ENCODE measurements around the gene ZCCHC7. TPM values are rescaled to one million over a fixed set of nuclear protein-coding genes. Genes with fewer than 3 reads are reported as not detected.

Gene ZCCHC7
- total and polyA plus RNA-seq, 2 donors (not counting 3 experiments of a cell fraction or from before 2014, with no cell fraction given): 7.4 to 14.8 TPM

DNA sequence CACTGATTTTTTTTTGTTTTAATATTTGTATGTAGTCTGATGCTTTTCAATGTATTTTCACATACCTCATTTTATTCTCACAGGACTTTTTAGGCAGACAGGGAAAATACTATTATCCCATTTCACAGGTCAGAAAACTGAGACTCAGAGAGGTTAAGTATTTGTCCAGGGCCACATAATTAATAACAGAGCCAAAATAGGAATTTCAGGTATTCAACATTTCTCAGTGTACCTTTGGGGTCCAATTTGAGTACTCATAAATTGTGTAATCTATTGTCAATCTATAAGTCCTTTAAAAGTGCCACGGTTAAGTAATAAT lies 181.4 kb downstream of the ZCCHC7 start:
- H2AFZ ChIP-seq (ENCODE audit: low read depth, low read length): no peak overlapping the region
- H3K9ac ChIP-seq (replicated peaks; ENCODE audit: extremely low read depth, insufficient read depth, low read length): no peak overlapping the region
- dilution Hi-C loops (cut with MboI; ENCODE audit: extremely low pct_ligation_motif_present, low sequenced_read_pairs): no loop called here
- H3K27ac ChIP-seq (ENCODE audit: insufficient read depth, low read depth, low read length): no peak overlapping the region
- no peaks in the 10 kb centered on the region for H3K27me3 ChIP-seq (ENCODE audit: control insufficient read depth in 2 of 2, insufficient read depth in 2 of 2, low read length in 2 of 2)
- H3K36me3 ChIP-seq (ENCODE audit: control insufficient read depth in 2 of 2, extremely low read depth in 1 of 2, insufficient read depth in 2 of 2, low read length in 2 of 2): peaks cover 0 to 3% of the 10 kb centered on the region in 2 experiments
- H3K4me1 ChIP-seq (ENCODE audit: control insufficient read depth, extremely low read depth, insufficient read depth, low read length): no peaks in the 10 kb centered on the region
- H4K20me1 ChIP-seq (replicated peaks; ENCODE audit: control insufficient read depth, extremely low read depth, insufficient read depth, low read length): peaks cover 2% of the 10 kb centered on the region
- ChIA-PET CTCF (interaction anchor here (2.9 kb wide), 1 partner anchor 8 kb away, joined by 12 read pairs; no protein-coding TSS in a partner anchor), POLR2A (no interaction called here)
- intact Hi-C loops (cut with micrococcal nuclease): no loop called here
- no peaks in the 10 kb centered on the region for H3K9me1 ChIP-seq (replicated peaks; ENCODE audit: control insufficient read depth, extremely low read depth, insufficient read depth, low read length)
- no peak overlapping the region for H3K4me3 ChIP-seq (replicated peaks in 1 of 3; ENCODE audit: insufficient read depth in 1 of 3, low read depth in 1 of 3, low read length in 3 of 3)
- no TSS peak for BruUV-seq (replicated peaks)
- H3K9me3 ChIP-seq (replicated peaks; ENCODE audit: control insufficient read depth, insufficient read depth, low read length): no peaks in the 10 kb centered on the region
- H3K4me2 ChIP-seq (ENCODE audit: insufficient read depth, low read length): no peak overlapping the region
- TF ChIP-seq POLR2AphosphoS5 (IDR thresholded peaks at IDR 0.05; ENCODE audit: insufficient read depth, low read depth, low read length) (no peak), JUN (IDR thresholded peaks at IDR 0.05; ENCODE audit: borderline replicate concordance, insufficient read depth, insufficient read length, low read depth) (no peak), GATA2 (IDR thresholded peaks at IDR 0.05; ENCODE audit: insufficient read depth, insufficient read length, low read depth, low read length) (no peak), MYC (IDR thresholded peaks at IDR 0.05; ENCODE audit: low read depth, low read length) (no peak), EZH2 (IDR thresholded peaks at IDR 0.05; ENCODE audit: borderline replicate concordance, low read depth, low read length, severe bottlenecking) (no peak)
- TF ChIP-seq, protein P1, sequence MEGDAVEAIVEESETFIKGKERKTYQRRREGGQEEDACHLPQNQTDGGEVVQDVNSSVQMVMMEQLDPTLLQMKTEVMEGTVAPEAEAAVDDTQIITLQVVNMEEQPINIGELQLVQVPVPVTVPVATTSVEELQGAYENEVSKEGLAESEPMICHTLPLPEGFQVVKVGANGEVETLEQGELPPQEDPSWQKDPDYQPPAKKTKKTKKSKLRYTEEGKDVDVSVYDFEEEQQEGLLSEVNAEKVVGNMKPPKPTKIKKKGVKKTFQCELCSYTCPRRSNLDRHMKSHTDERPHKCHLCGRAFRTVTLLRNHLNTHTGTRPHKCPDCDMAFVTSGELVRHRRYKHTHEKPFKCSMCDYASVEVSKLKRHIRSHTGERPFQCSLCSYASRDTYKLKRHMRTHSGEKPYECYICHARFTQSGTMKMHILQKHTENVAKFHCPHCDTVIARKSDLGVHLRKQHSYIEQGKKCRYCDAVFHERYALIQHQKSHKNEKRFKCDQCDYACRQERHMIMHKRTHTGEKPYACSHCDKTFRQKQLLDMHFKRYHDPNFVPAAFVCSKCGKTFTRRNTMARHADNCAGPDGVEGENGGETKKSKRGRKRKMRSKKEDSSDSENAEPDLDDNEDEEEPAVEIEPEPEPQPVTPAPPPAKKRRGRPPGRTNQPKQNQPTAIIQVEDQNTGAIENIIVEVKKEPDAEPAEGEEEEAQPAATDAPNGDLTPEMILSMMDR (IDR thresholded peaks at IDR 0.05; ENCODE audit: extremely low read depth in 1 of 2, insufficient read depth in 1 of 2, low read depth in 1 of 2, low read length in 2 of 2): no peak
- TF ChIP-seq, protein P2, sequence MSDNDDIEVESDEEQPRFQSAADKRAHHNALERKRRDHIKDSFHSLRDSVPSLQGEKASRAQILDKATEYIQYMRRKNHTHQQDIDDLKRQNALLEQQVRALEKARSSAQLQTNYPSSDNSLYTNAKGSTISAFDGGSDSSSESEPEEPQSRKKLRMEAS (IDR thresholded peaks at IDR 0.05; ENCODE audit: insufficient read depth, insufficient read length): no peak
- FAIRE-seq (no peak), DNase-seq (ENCODE audit: low read depth, low spot score) (no peak)
- H3K79me2 ChIP-seq (ENCODE audit: control insufficient read depth, insufficient read depth, low read length): no peaks in the 10 kb centered on the region
